HG02642 (cell line): ENCODE measurements around the gene HOXB3.

Source experiments
- ATAC-seq: cut with Tn5 transposase; IDR thresholded peaks from one replicate; pipeline ENCODE4 v1.9.1; 2021; ENCODE audit warnings: mild to moderate bottlenecking; ENCODE audit not compliant: unreplicated experiment, poor library complexity

Gene HOXB3

DNA sequence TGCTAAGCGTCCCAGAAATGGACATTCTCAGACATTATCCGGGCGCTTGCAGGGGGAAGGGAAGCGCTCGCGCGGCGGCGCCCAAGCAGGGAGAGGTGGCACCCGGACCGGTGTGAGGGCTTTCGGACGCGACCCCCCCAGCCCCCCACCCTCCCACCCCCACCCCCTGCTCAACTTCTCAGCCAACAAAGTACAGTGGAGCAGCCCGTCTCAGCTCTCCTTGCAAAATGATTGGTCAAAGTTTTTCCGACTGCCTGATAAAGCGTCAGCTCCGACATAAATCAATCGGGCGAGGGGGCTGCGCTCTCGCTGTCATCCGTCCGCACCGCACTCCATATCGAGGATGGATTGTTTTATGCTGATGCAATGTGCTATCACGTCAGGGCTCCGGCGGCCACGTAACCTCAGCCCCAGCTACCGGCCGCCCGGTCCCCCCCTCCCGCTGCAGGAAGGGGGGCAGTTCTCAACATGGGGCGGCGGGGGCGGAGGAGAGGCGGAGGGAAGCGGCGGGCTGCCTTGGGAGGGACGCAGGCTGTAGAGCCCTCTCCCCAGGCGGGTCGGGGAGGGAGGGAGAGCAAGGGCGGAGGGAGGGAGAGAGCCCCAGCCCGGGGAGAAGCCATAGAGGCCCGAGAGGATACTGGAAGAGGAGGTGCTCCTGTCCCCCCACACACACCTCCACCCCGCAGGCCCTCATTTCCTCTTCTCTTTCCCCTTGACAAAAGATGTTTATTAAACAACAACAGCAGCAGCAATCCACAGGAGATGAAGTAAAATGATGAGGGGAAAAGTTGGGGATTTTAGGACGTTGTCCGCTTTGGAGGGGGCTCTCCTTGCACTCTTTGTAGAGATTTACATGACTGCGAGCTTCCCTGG, 36.4 kb upstream of the HOXB3 start, which contains the start of gene HOXB9:
HOXB9 (minus strand) TSS at position 114 of the 873 bp plus-strand sequence; CDS start at position 25, 89 bp downstream.
- ATAC-seq, result no peak

DNA sequence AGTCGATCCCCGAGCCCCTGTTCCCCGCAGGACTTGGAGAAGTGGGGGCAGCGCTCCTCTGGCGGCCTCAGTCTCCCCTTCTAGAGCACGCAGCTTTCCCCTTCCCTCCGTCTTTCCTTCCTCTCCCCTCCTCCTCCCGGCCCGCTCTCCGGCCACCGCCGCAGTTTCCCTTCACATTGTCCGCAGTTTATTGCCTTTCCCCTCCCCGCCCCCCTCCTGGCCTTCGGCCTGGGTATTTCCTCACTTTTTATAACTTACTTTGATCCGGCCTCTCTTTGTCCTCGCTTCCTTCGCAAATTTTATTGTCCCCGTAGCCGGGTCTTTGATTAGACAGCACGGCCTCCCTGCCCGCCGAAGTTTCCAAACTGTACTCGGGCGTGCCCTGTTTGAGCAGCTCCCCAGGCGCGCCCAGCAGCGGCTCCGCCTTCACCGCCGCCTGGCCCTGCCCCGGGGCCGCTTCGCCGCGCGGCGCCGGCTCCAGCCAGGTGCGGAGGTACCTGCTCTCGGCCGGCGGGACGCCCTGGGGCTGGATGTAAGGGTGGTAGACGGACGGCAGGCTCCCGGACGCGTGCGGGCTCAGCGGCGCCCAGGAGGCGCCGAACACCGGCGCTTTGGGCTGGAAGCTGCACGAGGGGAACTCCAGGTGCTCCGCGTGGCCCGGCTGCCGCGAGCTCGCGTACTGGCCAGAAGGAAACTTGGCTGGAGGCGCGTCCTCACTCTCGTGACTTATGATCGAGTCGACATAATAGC, 35.6 kb upstream of the HOXB3 start:
- ATAC-seq, result no peak

DNA sequence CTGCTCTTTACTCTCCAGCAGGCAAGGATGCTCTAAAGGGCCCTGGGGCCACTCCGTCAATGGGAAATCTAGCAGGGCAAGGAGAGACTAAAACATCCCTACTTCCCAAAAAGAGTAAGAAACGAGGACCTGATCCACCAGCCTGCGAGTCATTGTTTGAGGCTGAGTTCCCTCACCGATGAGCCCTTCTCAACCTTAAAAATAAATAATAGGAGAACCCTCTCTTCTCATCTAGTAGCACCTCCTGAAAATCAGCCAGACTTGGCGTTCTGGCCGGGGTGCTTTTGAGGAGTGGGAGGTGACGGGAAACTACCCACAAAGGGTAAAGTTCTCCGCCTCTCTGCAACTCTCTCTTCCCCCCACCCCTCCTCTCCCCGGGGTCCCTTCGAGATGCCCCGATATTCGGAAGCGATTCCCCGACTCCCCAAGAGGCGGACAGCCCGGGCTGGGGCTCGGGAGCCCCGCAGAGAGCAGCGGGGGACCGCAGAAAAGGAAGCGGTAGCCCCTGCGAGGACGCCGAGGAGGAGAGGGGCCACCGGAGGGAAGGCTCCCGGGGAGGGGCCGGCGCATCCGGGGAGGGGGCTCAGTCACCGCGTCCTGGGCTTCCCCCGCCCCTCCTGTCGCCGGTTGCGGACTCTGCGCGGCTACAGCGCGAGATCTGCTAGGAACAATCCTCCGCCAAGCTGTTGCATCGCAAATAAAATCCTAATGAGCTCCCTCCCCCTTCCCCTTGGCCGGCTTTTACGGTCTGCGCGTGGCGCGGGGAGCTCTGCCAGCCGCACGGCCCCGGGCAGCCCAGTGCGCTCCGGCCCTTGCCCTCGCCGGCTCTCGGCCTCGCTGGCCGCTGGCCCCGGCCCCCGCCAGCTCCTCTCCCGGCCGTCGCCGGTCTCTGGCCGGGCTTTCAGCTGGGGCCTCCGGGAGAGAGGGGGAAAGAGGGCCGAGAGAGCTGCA, 34.8 kb upstream of the HOXB3 start:
- no peak for ATAC-seq

DNA sequence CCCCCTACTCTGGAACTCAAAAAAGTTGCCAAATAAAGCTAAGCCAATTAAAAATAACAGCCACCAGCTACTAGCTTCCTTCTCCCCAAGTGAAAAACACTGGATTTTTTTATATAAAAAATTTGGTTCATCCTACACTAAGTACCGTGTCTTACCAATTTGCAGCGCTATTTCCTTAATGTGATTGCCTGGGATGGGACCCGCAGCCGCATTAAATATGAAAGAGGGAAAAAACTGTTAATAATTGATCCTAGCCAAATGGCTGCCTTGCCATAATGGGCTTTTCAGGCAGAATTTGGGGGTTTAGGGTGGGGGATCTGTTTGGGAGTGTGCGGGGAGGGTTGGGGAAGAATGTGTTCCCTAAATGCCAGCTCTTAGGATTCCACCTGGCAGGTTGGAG, 34.1 kb upstream of the HOXB3 start:
- ATAC-seq, result no peak

DNA sequence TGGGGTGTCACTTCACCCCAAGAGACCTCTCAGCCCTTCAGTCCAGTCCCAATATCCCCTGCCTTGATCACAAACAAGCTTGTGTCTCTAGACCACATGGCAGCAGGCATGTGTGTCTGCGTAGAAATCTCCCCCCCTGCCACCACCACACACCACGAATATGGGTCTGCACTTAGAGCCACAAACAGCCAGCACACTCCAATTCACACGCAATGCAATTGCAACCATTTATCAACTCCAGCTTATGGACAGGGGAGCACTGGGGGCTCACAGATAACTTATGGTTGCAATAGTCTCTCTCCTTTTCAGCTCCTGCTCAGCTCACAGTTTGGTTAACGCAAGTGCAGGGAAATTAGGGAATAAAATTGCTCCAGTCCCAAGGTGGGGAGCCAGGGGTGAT, 33.5 kb upstream of the HOXB3 start:
- ATAC-seq, result no peak

DNA sequence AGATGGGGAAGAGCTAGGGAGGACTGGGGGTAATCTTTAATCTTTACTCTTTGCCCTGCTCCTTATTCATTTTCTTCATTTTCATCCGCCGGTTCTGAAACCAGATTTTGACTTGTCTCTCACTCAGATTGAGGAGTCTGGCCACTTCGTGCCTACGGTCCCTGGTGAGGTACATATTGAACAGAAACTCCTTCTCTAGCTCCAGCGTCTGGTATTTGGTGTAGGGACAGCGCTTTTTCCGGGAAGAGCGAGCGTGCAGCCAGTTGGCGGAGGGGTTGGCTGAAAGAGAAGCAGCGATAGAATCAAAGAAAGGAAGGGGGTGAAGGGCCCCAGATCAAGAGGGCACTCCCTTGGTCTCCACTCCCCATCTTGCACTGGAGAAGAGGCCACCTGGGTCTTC, 32.8 kb upstream of the HOXB3 start:
- no peak for ATAC-seq

DNA sequence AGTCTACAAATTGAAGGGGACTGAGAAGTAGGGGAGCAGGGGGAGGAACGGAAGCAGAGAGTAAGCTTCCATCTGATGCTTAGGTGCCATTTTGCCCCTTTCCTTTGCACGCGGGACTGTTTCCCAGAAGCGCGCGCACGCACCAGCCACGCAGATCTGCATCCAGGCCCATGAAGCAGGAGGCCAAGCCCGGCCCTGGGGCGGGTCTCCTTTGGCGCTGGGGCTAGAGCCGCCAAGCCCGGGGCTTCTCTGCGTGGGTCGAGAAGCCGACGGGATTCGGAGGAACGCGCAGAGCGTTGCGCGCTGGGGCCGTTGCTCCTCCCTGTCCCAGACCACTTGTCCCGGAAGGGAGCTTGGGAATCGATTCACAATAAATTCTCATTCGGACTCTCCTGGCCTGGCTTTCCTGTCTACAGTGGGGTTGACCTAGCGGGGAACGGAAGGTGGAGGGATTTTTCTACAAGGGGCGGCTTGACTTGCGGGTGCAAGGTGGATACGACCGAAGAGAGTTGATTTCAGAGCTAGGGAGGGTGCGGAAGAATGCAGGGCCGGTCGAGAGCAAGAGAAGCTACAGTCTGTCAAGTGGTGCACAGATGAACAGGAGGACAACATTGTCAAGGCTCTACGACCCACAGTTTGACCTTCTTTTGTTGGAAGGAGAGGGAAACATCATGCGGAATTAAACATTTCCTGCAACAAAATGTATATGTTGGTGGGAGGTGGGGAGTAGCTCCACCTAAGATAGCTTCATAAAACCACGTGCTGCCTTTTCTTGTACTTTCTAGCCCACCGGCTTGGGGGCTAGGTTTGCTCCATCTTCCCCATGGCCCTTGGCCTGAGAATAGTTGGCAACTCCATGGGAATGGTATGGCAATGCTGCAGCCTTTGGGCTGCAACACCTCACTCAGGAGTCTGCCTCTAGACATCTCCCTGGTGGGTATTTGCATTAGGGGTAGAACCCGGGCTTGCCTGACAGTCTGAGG, 31.7 kb upstream of the HOXB3 start:
- no peak for ATAC-seq

DNA sequence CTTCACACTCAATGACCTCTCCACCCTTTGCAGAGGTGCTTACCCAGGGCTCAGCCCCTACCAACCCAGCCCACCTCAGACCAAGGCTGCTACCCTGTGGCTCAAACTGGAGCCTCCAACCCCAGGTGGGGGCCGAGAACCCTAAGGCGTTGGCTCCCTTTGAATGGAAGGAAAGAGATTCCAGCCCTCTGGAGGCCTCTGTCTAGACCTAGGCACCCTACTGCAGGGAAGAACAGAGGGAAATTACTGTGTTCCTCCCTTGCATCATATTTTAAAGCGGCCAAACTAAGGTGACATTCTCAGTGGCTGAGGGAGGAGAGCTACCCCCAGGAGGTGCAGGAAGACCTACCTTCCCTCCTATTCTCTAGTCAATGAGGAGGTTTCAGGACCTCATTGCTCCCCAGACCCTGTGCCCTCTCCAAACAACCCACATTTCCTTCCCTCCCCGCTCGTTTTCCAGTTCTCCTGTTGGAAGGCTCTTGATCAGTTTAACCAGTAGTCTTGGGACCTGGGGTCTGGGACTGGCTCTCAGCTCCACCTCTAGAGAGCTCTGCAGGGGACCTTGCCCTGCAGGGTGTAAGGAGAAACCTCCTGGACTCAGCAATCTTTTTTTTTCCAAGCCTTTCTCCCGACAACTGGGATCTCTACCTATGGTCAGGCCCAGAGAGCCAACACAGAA, 30.6 kb upstream of the HOXB3 start:
- ATAC-seq, result no peak

DNA sequence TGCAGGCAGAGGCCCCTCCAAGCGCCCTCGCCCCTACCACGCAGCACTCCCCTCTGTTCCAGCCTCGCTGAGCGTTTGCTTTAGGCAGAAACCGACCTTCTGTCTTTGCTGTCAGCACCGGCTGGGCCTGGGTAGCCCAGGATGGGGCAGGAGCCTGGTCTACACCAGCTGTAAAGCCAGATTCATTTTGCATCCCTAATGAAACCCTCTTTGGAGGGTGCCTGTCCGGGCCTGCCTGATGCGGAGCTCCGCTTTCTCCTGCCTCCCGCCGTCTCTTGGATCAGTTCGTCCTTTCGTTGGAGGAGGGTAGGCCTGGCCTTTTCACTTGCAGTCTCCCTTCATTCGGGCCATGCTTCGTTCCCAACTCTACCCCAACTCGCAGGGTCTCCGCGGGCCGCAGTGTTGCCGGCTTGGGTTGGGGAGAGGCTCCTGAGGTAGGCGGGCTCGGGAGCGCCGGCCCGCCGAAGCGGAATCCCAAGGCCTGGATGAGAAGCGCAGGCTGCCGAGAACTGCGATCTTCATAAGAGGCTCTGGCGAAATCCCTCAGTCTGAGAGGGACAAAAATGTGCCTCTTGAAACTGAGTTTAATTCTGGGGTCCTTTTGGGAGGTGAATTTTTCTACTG, 29.9 kb upstream of the HOXB3 start:
- no peak for ATAC-seq

DNA sequence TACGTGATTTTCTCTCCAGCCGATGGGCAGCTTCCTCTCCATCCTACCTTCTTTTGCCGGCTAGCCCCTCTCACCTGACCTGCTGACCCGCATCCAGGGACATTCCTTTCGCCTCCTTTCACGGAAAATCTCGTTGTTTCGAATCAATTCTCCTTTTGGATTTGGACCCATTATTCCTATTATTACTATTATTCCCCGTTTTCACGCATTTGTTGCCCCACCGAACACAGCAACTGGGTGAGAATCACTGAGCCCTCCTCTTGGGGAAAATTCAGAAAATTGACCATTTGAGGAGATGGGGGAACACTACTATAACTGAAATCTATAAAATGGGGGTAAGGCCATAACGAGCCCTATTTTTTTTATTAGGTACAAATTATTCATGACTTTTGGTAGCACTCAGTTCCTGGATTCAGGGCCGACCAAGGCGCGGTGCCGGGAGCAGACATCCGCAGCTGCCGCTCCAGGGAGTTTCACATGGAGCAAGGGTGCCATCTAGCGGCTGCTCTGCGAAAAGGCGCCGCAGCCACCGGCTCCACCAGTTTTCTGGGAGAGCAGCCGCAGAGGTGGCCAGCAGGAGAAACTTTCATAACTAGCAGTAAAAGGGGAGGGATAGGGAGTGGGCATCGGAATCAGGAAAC, 28.3 kb upstream of the HOXB3 start:
- no peak for ATAC-seq

DNA sequence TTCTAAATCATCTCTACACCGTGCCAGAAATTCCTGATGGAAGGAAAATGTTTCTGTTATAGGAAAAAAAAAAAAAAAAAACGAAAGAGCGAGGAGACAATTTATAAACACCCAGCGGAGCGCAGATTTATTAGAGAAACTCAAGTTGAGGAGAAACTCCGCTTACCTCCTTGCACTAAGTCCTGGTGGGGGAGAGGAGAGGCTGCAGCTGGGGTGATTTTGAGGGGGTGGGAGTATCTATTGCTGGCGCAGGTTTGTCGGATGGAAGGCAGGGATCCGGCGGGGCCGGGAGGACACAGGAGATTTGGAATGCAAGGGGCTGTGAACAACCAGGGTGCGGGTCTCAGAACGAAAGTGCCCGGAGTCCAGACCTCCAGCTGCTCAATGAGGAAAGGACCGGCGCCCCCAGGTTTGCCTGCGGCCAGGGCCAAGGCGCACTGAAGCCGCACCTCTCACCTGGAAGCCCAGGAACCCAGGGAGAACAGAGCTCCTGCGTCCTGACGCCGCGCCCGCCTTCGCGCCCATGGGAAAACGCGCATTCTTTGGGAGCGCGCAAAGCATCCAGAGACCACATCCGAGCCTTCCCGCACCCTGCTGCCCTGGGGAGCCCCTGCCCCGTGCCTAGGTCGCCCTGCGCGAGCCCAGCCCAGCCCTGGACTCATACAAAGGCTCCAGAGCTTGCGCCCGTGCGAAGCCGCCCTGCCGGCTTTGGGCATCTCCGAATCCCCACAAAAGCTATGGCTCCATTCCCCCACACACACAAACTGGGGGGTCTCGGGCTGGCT, 27.6 kb upstream of the HOXB3 start:
- no peak for ATAC-seq

DNA sequence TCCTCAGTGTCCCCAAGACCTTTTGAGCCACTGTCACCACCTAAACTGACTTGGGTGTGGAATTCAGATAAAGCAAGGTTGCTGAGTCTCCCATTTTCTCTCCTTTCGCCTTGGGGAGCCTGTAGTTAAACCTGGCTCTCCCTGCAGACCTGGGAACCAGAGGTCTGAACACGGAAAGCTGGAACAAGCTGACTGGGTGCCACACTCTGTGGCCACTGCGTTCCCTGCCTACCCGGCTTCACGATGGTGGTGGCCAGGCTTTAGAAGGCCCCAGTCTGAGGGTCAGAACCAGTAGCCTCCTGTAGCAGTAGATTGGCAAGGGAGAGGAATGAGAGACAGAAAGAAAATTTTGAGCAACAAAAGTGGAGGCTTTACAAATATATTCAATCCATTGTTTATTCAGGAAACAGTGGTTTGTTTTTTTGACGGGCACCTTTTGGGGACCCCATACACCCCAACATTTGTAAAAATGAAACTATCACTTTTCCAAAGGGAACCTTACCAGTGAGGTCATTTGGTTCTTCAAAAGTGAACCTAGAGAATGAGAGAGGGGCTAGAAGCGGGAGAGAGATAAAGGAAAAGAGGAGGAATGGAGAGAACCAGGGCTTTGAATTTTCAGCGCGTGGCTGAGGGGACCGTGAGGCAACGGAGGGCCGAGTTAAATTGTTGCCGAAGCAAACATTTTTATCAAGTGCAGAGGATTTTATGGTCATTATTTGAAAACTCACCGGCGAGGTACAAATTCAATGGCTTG, 26.9 kb upstream of the HOXB3 start:
- ATAC-seq, result no peak

DNA sequence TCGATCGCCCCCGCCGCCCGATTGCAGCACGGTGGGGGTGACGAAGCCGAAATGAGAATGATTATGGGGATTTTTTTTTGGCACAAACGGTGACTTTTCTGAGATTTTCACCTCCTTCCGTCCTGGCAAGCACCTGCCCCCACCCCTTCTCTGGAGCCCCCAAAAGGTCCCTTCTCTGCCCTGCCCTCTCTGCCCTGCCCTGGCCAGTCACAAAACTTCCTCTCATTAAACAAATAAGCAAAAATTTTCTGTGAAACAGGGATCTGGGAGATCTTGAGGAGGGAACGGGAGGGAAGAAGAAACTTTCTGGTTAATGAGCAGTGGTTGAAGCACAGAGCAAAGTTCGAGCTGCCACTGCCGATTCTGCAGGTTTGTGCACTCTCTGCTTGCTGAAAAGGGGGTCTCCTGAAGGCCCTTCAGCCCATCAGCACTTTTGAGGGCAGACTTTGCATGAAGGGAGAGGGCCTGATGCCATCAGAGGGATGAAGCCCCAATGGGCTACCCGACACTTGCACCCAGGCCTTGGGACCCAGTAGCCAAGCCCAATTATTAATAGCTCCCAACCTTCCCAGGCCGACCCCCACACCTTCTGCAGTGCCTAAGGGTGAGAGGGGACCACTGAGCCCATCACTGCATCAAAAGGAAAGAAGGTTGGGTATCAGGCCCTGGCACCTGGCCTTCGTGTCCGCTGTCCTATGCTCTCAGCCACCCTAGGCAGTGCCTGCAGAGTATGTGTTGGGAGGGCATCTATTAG, 26.1 kb upstream of the HOXB3 start:
- no peak for ATAC-seq

DNA sequence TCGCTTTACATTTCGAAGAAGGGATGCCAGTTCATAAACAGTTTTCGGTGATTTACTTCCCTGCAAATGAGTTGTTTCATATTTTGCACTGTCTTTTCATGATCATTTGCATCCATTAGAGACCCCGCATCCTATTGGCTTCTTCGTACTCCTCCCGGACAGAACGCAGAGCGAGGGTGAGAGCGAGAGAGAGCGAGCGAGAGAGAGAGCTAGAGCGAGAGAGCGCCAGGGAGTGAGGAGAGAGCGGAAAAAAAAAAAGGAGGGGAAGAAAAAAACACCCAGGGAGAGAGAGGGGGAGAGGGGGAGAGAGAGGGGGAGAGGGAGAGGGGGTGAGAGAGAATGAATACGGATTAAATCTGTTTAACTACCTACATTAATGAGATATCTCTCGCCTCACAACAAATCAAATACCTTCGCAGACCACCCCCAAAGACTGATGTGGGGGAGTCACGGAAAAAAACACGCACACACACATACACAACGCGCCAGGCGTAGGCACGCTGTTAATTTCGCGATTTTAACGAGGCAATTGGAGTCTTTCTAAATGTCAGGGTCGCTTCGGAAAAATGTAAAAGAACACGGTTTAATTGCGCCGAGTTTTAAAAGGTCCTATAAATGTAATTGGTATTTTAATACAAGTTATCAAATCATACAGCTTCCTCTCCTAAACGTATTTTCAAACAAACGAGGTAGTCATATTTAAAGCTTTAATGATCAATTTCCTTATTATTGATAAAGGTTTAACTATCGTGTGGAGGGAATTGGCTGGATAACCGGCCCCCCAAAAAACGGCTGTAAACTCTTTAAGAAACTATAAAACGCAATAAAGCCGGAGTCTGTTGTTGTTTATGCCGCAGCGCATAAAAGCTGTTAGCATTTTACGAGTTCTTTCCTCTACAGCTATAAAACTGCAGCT, 25.3 kb upstream of the HOXB3 start, which contains the start of gene HOXB8:
HOXB8 (minus strand) TSS at position 246 of the 916 bp plus-strand sequence. CDS start 588 bp downstream, outside the sequence.
- no peak for ATAC-seq
